Ovary (tissue), 9 donors: ENCODE measurements around the gene MAFG. TPM values are rescaled to one million over a fixed set of nuclear protein-coding genes. Genes with fewer than 3 reads are reported as not detected.

ENCODE experiments used
- DNase-seq, 5 donors: peaks; one replicate each; pipeline ENCODE4 v3.0.0-alpha.2; 2019 to 2020
- H3K27ac ChIP-seq, 2 donors: fragments of 200-600 bp; one replicate each; pipeline versions ENCODE4 v1.5.1 to v1.8.0; 2019 to 2022
- H3K27me3 ChIP-seq: fragments of 200-600 bp; one replicate; pipeline ENCODE4 v1.8.0; 2022
- H3K36me3 ChIP-seq: fragments of 200-600 bp; sonication (generic); one replicate; pipeline ENCODE4 v1.5.1; 2019
- H3K4me1 ChIP-seq: one replicate; pipeline ENCODE4 v1.8.1; 2013; ENCODE audit warnings: mild to moderate bottlenecking, moderate library complexity; ENCODE audit not compliant: insufficient read depth
- H3K4me3 ChIP-seq: fragments of 200-600 bp; sonication (generic); one replicate; pipeline ENCODE4 v1.5.1; 2017
- H3K9me3 ChIP-seq, 2 donors: fragments of 200-600 bp in 1 of 2; sonication (generic) in 1 of 2; one replicate each; pipeline versions ENCODE4 v1.5.1 to v1.8.1; 2013 to 2019; ENCODE audit warnings: mild to moderate bottlenecking in 1 of 2, moderate library complexity in 1 of 2
- CTCF ChIP-seq, 3 donors: fragments of 450-650 bp in 2 of 3; fragments of 200-600 bp in 1 of 3; IDR thresholded peaks; one replicate each; pipeline versions ENCODE4 v1.5.1 to v1.8.0; 2016 to 2022; ENCODE audit warnings: antibody characterized with exemption in 3 of 3, mild to moderate bottlenecking in 1 of 3
- EP300 ChIP-seq: sonication (generic); formaldehyde crosslinking; IDR thresholded peaks from one replicate; pipeline ENCODE4 v1.6.1; 2017; ENCODE audit warnings: antibody characterized with exemption
- POLR2A ChIP-seq: fragments of 450-650 bp; IDR thresholded peaks from one replicate; pipeline ENCODE4 v1.6.1; 2017; ENCODE audit warnings: antibody characterized with exemption, mild to moderate bottlenecking, moderate library complexity
- WGBS, 3 donors: extraction: QIAGEN DNeasy Blood & Tissue Kit in 1 of 3; methylation state at CpG; one replicate each; pipeline versions ENCODE4 v1.1.5 to v1.1.7; 2013 to 2017; 5-methylcytosine and 5-hydroxymethylcytosine counted together
- intact Hi-C, 4 donors: fragments of 100-400 bp; cut with DNase I; formaldehyde crosslinking; loops; one replicate each; pipeline versions ENCODE4 v1.11.0 to v1.15.1; 2022 to 2023
- polyA plus RNA-seq, 2 donors: library from polyadenylated mRNA; stranded (reverse); fragments of 200-250 nt in 1 of 2; fragments of 350-450 nt in 1 of 2; fragmentation: Illumina TruSeq in 1 of 2; extraction: RNeasy Lipid Tissue Mini Kit (QIAGEN cat#74804) in 1 of 2; gene quantifications; one replicate each; pipeline ENCODE4 v1.2.3, GENCODE V29; 2013 to 2014
- total RNA-seq, 7 donors: library from RNA; depleted of rRNA in 2 of 7; stranded (reverse); fragments of >200 nt in 2 of 7; fragmentation: NEBNext Ultra II Directional in 3 of 7; extraction: Animal tissue kit (Norgen Biotek cat#: 25700) in 3 of 7; gene quantifications; one replicate each; pipeline versions ENCODE4 v1.1.0 to v1.2.4, GENCODE V29; 2016 to 2023
- donor health status: DM: no; HTN: no; CAD: no; lungs with moderate emphysema.
- donor health status: DM: no; HTN: no; CAD: no.
- donor health status: Bipolar disorder and iron deficiency.
- donor health status: DM: yes; HTN: yes; CAD: no.
- donor health status: DM: no; HTN: no; CAD: no.
- donor health status: DM: yes; HTN: yes; CAD: no.

Gene MAFG
- total and polyA plus RNA-seq, 9 donors = 9.5 to 21.1 (median 13.9) TPM

- H3K9me3 ChIP-seq = no peaks in the 10 kb centered on the region
- H3K27ac ChIP-seq = no peak overlapping the region
- intact Hi-C loops = loop anchor here (2.0 to 10.0 kb wide), 5 partner anchors 43 to 195 kb away; no protein-coding TSS in a partner anchor
- no peaks in the 10 kb centered on the region for H3K4me1 ChIP-seq
- H3K4me3 ChIP-seq = peak overlapping the region; percentile 9
- TF ChIP-seq EP300 (no peak), CTCF (IDR thresholded peaks at IDR 0.05) (peak in 2 of 3 donors; percentile 95 to 96), POLR2A (peak; percentile 21)
- DNase-seq = peak; percentile 47 to 80 (median 73)
- H3K36me3 ChIP-seq = no peaks in the 10 kb centered on the region
- peaks cover 5% of the 10 kb centered on the region for H3K27me3 ChIP-seq
- WGBS, 3 donors = 0 to 1% (median 1%) methylated on average over 35 to 111 of the region's 112 CpGs
Measured at GRCh38 chr17:81959362-81960129, 32.0 kb upstream of the MAFG start.

- TF ChIP-seq EP300 = no peak
- no peak for TF ChIP-seq CTCF (IDR thresholded peaks at IDR 0.05)
- no peak for TF ChIP-seq POLR2A
- WGBS, 3 donors = 48 to 63% (median 61%) methylated on average over 10 to 15 of the region's 15 CpGs
- no peaks in the 10 kb centered on the region for H3K9me3 ChIP-seq
- no peaks in the 10 kb centered on the region for H3K36me3 ChIP-seq
- H3K4me3 ChIP-seq = no peak overlapping the region
- no peak overlapping the region for H3K27ac ChIP-seq
- DNase-seq = no peak
- H3K4me1 ChIP-seq = no peaks in the 10 kb centered on the region
- intact Hi-C loops = loop anchor here in 3 of 4 donors (2.0 to 10.0 kb wide), 2 partner anchors 62 to 196 kb away; no protein-coding TSS in a partner anchor
- H3K27me3 ChIP-seq = peaks cover 5% of the 10 kb centered on the region
Measured at GRCh38 chr17:81958633-81959342, 31.3 kb upstream of the MAFG start.

GRCh38 chr17:81957691-81958432 lies 30.3 kb upstream of the MAFG start:
- DNase-seq = no peak
- TF ChIP-seq EP300 = no peak
- no peak for TF ChIP-seq POLR2A
- no peak for TF ChIP-seq CTCF (IDR thresholded peaks at IDR 0.05)
- H3K36me3 ChIP-seq = no peaks in the 10 kb centered on the region
- 79 to 80% (median 79%) methylated on average over 19 of the region's 19 CpGs for WGBS, 3 donors
- H3K27ac ChIP-seq = no peak overlapping the region
- no peaks in the 10 kb centered on the region for H3K9me3 ChIP-seq
- no peak overlapping the region for H3K4me3 ChIP-seq
- H3K4me1 ChIP-seq = no peaks in the 10 kb centered on the region
- peaks cover 5% of the 10 kb centered on the region for H3K27me3 ChIP-seq
- intact Hi-C loops = loop anchor here in 3 of 4 donors (2.0 to 10.0 kb wide), 2 partner anchors 63 to 197 kb away; no protein-coding TSS in a partner anchor
